SH-SY5Y (cell line): ENCODE measurements around the gene TUBA3E.

Source experiments
- GATA2 ChIP-seq: IDR thresholded peaks from 2 replicates; pipeline ENCODE4 v1.6.1; 2011; ENCODE audit warnings: mild to moderate bottlenecking, low read depth, low read length
- GATA3 ChIP-seq: IDR thresholded peaks from 2 replicates; pipeline ENCODE4 v1.6.1; 2011; ENCODE audit warnings: low read depth, mild to moderate bottlenecking, low read length, moderate library complexity

DNA sequence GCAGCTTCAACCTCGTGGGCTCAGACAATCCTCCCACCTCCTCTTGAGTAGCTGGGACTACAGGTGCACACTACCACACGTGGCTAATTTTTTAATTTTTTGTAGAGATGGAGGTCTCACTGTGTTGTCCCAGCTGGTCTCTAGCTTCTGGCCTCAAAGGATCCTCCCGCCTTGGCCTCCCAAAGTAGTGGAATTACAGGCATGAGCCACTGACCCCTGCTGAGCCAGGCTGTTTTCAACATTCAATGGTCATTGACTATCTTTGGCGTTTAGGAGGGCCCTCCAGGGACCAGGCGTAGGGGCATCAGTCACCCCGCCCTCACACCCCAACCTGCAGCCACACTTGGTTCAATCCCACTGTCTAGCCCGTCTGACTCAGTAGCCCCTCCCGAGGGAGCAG is 11.0 kb downstream of the TUBA3E start:
- TF ChIP-seq GATA3: no peak
- TF ChIP-seq GATA2: no peak
